ENCODE measurements around the gene TMUB2.
A peak's percentile ranks its signal among the peaks of the same experiment; 100 is the strongest.
"Not testable (repeated sequence)": the region's sequence is repeated elsewhere in the genome, so short reads cannot be mapped to it uniquely, and the experiment has no call there.

The TMUB2 gene

GRCh38 chr17:44186307-44187130 is at the start of gene TMUB2:
TMUB2 (plus strand) TSS chr17:44186972; CDS start chr17:44187709, 737 bp downstream.
- peak within 1 kb of the TSS; percentile 94 for H3K27ac ChIP-seq
- peak; percentile 100 for DNase-seq (ENCODE audit: low spot score)
- TF ChIP-seq, protein P1, sequence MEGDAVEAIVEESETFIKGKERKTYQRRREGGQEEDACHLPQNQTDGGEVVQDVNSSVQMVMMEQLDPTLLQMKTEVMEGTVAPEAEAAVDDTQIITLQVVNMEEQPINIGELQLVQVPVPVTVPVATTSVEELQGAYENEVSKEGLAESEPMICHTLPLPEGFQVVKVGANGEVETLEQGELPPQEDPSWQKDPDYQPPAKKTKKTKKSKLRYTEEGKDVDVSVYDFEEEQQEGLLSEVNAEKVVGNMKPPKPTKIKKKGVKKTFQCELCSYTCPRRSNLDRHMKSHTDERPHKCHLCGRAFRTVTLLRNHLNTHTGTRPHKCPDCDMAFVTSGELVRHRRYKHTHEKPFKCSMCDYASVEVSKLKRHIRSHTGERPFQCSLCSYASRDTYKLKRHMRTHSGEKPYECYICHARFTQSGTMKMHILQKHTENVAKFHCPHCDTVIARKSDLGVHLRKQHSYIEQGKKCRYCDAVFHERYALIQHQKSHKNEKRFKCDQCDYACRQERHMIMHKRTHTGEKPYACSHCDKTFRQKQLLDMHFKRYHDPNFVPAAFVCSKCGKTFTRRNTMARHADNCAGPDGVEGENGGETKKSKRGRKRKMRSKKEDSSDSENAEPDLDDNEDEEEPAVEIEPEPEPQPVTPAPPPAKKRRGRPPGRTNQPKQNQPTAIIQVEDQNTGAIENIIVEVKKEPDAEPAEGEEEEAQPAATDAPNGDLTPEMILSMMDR (conservative IDR thresholded peaks at IDR 0.05; ENCODE audit: low read depth), result no peak
- ChIA-PET CTCF (interaction anchor here (0.6 to 1.1 kb wide), 5 partner anchors 18 to 164 kb away, joined by 3 to 7 read pairs (median 4); no protein-coding TSS in a partner anchor), POLR2A (ENCODE audit: low non-redundant PET) (interaction anchor here (0.6 to 1.6 kb wide), 7 partner anchors 11 to 159 kb away, joined by 3 to 7 read pairs (median 4); no protein-coding TSS in a partner anchor)

DNA sequence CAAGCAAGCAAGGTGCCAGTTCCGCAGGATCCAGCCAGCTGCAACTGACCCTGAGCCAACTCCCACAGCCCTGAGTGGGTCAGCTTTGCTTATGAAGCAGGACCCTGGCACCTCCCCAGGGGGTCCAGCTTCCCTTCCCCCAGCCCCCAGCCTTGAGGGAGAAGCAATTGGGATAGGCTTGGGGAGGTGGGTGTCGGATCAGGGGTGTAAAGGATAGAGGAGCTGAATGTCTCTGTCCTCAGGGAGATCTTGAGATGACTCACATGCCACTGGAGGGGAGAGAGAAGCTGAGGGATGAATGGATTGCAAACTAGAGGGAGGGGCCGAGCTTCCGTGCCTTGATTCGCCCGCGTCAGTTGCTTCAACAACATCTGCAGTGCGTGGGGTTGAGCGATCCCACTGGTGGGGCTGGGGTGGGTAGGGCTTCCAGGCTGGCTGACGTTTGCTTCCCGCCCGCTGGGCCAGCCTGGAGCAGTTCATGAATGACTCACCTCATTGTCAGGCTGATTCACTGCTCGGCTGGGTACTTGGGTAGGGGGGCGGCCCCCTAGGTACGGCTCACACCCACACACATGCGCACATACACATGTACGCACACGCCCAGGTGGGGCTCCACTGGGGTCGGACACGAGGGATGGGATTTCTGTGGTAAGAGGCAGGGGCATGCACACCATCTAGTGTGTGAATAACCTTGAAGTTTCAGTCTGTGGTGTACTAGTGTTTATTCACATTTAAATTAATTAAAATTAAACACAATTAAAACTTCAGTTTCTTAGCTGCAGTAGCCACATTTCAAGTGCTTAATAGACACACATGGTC is 48.7 kb upstream of the TMUB2 start:
- POLR2A ChIA-PET (ENCODE audit: low non-redundant PET), result interaction anchor here (0.7 kb wide), 1 partner anchor 48 kb away, joined by 3 read pairs; the partner anchor contains the start of gene TMUB2
- peak overlapping the region; percentile 98 for H3K27ac ChIP-seq
- TF ChIP-seq, protein P1 (conservative IDR thresholded peaks at IDR 0.05; ENCODE audit: low read depth), result no peak
- CTCF ChIA-PET, result interaction anchor here (0.6 to 1.3 kb wide), 4 partner anchors 13 to 22 kb away, joined by 3 to 4 read pairs (median 4); partner anchors contain the start of gene HDAC5
- DNase-seq (ENCODE audit: low spot score), result peak; percentile 99

DNA sequence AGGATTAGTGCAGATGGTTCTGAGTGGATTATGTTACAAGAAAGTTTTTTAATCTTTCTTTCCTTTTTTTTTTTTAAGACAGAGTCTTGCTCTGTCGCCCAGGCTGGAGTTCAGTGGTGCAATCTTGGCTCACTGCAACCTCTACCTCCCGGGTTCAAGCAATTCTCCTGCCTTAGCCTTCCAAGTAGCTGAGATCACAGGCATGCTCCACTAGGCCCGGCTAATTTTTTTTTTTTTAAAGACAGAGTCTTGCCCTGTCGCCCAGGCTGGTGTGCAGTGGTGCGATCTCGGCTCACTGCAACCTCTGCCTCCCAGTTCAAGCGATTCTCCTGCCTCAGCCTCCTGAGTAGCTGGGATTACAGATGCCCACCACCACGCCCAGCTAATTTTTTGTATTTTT is 42.9 kb upstream of the TMUB2 start:
- CTCF ChIA-PET; DNase-seq (ENCODE audit: low spot score); POLR2A ChIA-PET (ENCODE audit: low non-redundant PET): not testable (repeated sequence)
- H3K27ac ChIP-seq, result peak overlapping the region; percentile 98

- ChIA-PET POLR2A (ENCODE audit: low non-redundant PET) (no interaction called here), CTCF (interaction anchor here (0.6 to 1.3 kb wide), 3 partner anchors 23 to 1004 kb away, joined by 3 to 5 read pairs (median 3); no protein-coding TSS in a partner anchor)
- TF ChIP-seq, protein P1 (conservative IDR thresholded peaks at IDR 0.05; ENCODE audit: low read depth), result no peak
- DNase-seq (ENCODE audit: low spot score), result no peak
- H3K27ac ChIP-seq, result peak overlapping the region; percentile 98
These were observed 41.6 kb upstream of the TMUB2 start for GRCh38 chr17:44144966-44145739.

DNA sequence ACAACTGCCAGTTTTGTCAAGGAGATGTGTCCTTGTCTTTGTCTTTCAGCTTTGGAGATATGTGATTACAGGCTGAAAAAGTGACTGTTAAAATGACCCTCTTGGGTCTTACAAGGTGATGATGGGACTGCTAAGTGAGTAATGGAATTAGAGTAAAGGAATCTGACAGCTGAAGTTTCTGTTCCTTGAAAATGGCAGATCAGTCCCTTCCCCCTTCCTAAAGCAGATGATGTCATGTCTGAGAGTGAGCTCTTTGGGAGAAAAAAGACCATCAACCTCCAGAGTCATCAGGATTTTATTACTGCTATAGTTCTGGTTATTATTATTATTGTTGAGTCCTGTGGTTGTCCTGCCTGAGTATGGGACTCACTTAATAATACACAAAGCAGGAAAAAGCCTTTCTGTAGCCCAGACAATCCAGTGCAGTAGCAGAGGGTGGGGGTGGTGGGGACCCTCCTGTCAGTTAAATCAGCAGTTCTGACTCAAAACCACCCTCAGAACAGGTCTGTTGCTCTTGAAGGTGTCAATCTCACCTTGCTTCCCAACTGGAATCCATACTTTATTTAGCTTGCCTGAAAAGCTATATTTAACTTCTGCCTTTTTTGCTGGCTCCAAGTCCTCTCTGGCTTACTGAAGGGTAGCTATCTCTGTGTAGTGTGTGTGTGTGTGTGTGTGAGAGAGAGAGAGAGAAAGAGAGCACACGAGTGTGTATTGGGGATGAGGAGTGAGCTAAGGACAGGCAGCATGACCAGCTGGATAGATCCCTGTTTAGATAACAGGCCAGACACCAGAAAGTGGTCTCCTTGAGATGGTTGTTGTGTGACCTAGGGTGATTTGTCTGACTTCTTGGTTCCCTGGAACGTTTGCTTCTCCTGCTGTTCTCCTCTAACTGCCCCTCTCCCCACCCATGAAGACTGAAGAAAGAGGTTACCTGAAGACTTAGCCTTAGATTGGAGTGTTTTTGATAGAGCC is 40.1 kb upstream of the TMUB2 start:
- TF ChIP-seq, protein P1 (conservative IDR thresholded peaks at IDR 0.05; ENCODE audit: low read depth), result no peak
- H3K27ac ChIP-seq, result no peak overlapping the region
- ChIA-PET POLR2A (ENCODE audit: low non-redundant PET) (no interaction called here), CTCF (interaction anchor here (0.6 to 1.3 kb wide), 2 partner anchors 22 to 315 kb away, joined by 3 to 5 read pairs; no protein-coding TSS in a partner anchor)
- DNase-seq (ENCODE audit: low spot score), result no peak

- TF ChIP-seq, protein P1 (conservative IDR thresholded peaks at IDR 0.05; ENCODE audit: low read depth), result no peak
- CTCF ChIA-PET, result no interaction called here
- H3K27ac ChIP-seq, result peak overlapping the region; percentile 45
- no peak for DNase-seq (ENCODE audit: low spot score)
- POLR2A ChIA-PET (ENCODE audit: low non-redundant PET), result no interaction called here
These were observed 39.0 kb upstream of the TMUB2 start for GRCh38 chr17:44147812-44148211.

- CTCF ChIA-PET, result interaction anchor here (0.7 to 1.4 kb wide), 3 partner anchors 19 to 471 kb away, joined by 4 to 5 read pairs (median 4); no protein-coding TSS in a partner anchor
- H3K27ac ChIP-seq, result peak overlapping the region; percentile 45
- POLR2A ChIA-PET (ENCODE audit: low non-redundant PET); DNase-seq (ENCODE audit: low spot score): not testable (repeated sequence)
These were observed 37.7 kb upstream of the TMUB2 start for GRCh38 chr17:44149066-44149465.
